ENCODE measurements around the gene EGLN2.
"Not testable (repeated sequence)": the region's sequence is repeated elsewhere in the genome, so short reads cannot be mapped to it uniquely, and the experiment has no call there.

DNA sequence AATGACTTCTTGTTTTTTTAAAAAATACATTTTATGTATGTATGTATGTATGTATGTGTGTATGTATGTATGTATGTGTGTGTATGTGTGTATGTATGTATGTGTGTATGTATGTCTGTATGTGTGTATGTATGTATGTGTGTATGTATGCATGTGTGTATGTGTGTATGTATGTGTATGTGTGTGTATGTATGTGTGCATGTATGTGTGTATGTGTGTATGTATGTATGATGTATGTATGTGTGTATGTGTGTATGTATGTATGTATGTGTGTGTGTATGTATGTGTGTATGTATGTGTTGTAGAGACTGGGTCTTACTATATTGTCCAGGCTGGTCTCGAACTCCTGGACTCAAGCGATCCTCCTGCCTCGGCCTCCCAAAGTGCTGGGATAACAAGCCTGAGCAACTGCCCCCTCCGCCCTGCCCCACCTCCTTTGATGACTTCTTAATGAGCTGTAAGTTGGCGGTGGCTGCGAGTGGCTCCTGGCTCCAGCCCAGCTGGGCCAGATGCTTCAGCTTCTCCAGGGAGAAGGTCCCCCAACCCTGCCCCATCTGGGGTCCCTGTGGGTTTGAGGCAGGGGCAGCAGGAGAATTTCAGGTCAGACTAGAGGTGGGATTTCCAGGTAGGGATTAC, 26.6 kb downstream of the EGLN2 start:
- TF ChIP-seq, protein P1, sequence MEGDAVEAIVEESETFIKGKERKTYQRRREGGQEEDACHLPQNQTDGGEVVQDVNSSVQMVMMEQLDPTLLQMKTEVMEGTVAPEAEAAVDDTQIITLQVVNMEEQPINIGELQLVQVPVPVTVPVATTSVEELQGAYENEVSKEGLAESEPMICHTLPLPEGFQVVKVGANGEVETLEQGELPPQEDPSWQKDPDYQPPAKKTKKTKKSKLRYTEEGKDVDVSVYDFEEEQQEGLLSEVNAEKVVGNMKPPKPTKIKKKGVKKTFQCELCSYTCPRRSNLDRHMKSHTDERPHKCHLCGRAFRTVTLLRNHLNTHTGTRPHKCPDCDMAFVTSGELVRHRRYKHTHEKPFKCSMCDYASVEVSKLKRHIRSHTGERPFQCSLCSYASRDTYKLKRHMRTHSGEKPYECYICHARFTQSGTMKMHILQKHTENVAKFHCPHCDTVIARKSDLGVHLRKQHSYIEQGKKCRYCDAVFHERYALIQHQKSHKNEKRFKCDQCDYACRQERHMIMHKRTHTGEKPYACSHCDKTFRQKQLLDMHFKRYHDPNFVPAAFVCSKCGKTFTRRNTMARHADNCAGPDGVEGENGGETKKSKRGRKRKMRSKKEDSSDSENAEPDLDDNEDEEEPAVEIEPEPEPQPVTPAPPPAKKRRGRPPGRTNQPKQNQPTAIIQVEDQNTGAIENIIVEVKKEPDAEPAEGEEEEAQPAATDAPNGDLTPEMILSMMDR (IDR thresholded peaks at IDR 0.05), result not testable (repeated sequence)
- TF ChIP-seq REST (IDR thresholded peaks at IDR 0.05; ENCODE audit: insufficient read depth in 1 of 2, low read depth in 2 of 2, low read length in 1 of 2), result not testable (repeated sequence)
